K562 (cell line): ENCODE results near the gene TAF4. TPM values are rescaled to one million over a fixed set of nuclear protein-coding genes. Genes with fewer than 3 reads are reported as not detected.

Source experiments
- ATAC-seq: fragments of 200-7000 bp; cut with Tn5 transposase; 3 replicates; pipeline ENCODE4 v1.9.1; 2020; ENCODE audit warnings: moderate library complexity
- BruUV-seq: library from RNA; stranded (reverse); fragments of 400-500 nt; replicated peaks from 2 replicates; lab custom pipeline; 2021; lab: Mats Ljungman, UMichigan
- CTCF ChIA-PET: fragments of 300-600 bp; formaldehyde crosslinking; extraction: SDS; loops from one replicate; lab custom pipeline; 2021; ENCODE audit warnings: low intra/inter-chr PET ratio; lab: Yijun Ruan, JAX
- POLR2A ChIA-PET: fragments of 300-600, 350-650 bp; sonication (Branson Sonifier 250); formaldehyde crosslinking; extraction: SDS; loops from one replicate; lab custom pipeline; 2021; ENCODE audit warnings: antibody characterized with exemption, inconsistent platforms; lab: Yijun Ruan, JAX
- DNase-seq, 4 experiments: peaks; one replicate each; pipeline versions ENCODE4 v3.0.0 to v3.0.0-alpha.2; 2011 to 2018; ENCODE audit warnings: low spot score in 3 of 4, mixed read lengths in 3 of 4; ENCODE audit errors: extremely low read depth in 1 of 4
- FAIRE-seq: peaks from 2 replicates; lab custom pipeline; 2011; peaks lifted over from hg19 to GRCh38; lab: Jason Lieb, UNC
- H2AFZ ChIP-seq: 2 replicates; pipeline ENCODE4 v1.6.0; 2011; ENCODE audit warnings: low read depth, low read length, control low read depth, inconsistent platforms
- H3K27ac ChIP-seq: fragments of 200-600 bp; 3 replicates; pipeline ENCODE4 v1.8.0; 2011; ENCODE audit warnings: low read depth, mild to moderate bottlenecking, control low read depth, inconsistent platforms, low read length, moderate library complexity, mixed read lengths; ENCODE audit errors: extremely low read depth
- H3K27me3 ChIP-seq, 2 experiments: fragments of 300-600 bp in 1 of 2; 2 replicates in 1 of 2; 3 replicates in 1 of 2; pipeline versions ENCODE4 v1.6.0 to v1.8.0; 2011; ENCODE audit warnings: inconsistent platforms in 2 of 2, low read length in 2 of 2, mild to moderate bottlenecking in 1 of 2, mixed read lengths in 1 of 2, moderate library complexity in 1 of 2; ENCODE audit not compliant: control insufficient read depth in 2 of 2, insufficient read depth in 2 of 2
- H3K36me3 ChIP-seq: fragments of 300-600 bp; 3 replicates; pipeline ENCODE4 v1.8.0; 2011; ENCODE audit warnings: mild to moderate bottlenecking, low read length, inconsistent platforms; ENCODE audit not compliant: control insufficient read depth, insufficient read depth
- H3K4me1 ChIP-seq, 2 experiments: fragments of 200-600 bp in 1 of 2; replicated peaks in 1 of 2; 2 replicates in 1 of 2; 3 replicates in 1 of 2; pipeline versions ENCODE4 v1.5.1 to v1.8.0; 2011; ENCODE audit warnings: inconsistent platforms in 2 of 2, low read length in 2 of 2, mild to moderate bottlenecking in 1 of 2, mixed read lengths in 1 of 2, moderate library complexity in 1 of 2; ENCODE audit not compliant: control insufficient read depth in 2 of 2, insufficient read depth in 2 of 2
- H3K4me2 ChIP-seq: 2 replicates; pipeline ENCODE4 v1.6.1; 2011; ENCODE audit warnings: low read length, control low read depth, inconsistent platforms, mixed read lengths; ENCODE audit not compliant: insufficient read depth
- H3K4me3 ChIP-seq: fragments of 200-600 bp; sonication (generic), shearing (Covaris generic); 2 replicates; pipeline ENCODE4 v1.5.1; 2016; ENCODE audit warnings: control low read depth, inconsistent platforms
- H3K79me2 ChIP-seq: fragments of 200-600 bp; 3 replicates; pipeline ENCODE4 v1.8.0; 2011; ENCODE audit warnings: low read length, inconsistent platforms; ENCODE audit not compliant: control insufficient read depth, insufficient read depth
- H3K9ac ChIP-seq, 2 experiments: 2 replicates each; pipeline versions ENCODE4 v1.6.0 to v1.6.1; 2011; ENCODE audit warnings: low read depth in 2 of 2, low read length in 2 of 2, control low read depth in 1 of 2, inconsistent platforms in 1 of 2, mild to moderate bottlenecking in 1 of 2, mixed read lengths in 1 of 2; ENCODE audit not compliant: insufficient read depth in 1 of 2
- H3K9me1 ChIP-seq: one replicate; pipeline ENCODE4 v1.6.0; 2011; ENCODE audit warnings: inconsistent platforms, mild to moderate bottlenecking, low read length, moderate library complexity; ENCODE audit not compliant: control insufficient read depth, insufficient read depth
- H3K9me3 ChIP-seq: replicated peaks from 2 replicates; pipeline ENCODE4 v1.5.1; 2011; ENCODE audit warnings: low read depth, low read length, inconsistent platforms; ENCODE audit not compliant: control insufficient read depth, insufficient read depth
- H4K20me1 ChIP-seq: replicated peaks from 2 replicates; pipeline ENCODE4 v1.6.1; 2011; ENCODE audit warnings: low read length, inconsistent platforms, mixed read lengths; ENCODE audit not compliant: control insufficient read depth, insufficient read depth
- TBP ChIP-seq: optimal IDR thresholded peaks from 2 replicates; pipeline ENCODE3; 2011; ENCODE audit warnings: low read depth, low read length, improper control_type of control experiment
- XRCC5 ChIP-seq: fragments of 200-400 bp; formaldehyde crosslinking; IDR thresholded peaks from 2 replicates; pipeline ENCODE4 v1.6.1; 2017; ENCODE audit warnings: low read depth, mild to moderate bottlenecking, low read length
- WGBS: fragments of 100-300 bp; shearing (Covaris generic); methylation state at CpG from one replicate; pipeline ENCODE4 v1.1.6; 2016; ENCODE audit warnings: low coverage, mixed read lengths; ENCODE audit not compliant: insufficient coverage; ENCODE audit errors: missing lambda C conversion rate; 5-methylcytosine and 5-hydroxymethylcytosine counted together
- in situ Hi-C: fragments of 300-500 bp; cut with MboI; formaldehyde crosslinking; loops from 4 replicates; pipeline ENCODE4 v1.15.0; 2018; ENCODE audit warnings: inconsistent platforms, mixed read lengths
- intact Hi-C: fragments of 100-400 bp; cut with micrococcal nuclease; formaldehyde crosslinking; loops from 2 replicates; pipeline ENCODE4 v1.14.2; 2022
- polyA plus RNA-seq, 8 experiments: library from polyadenylated mRNA; depleted of rRNA in 4 of 8; stranded (reverse) in 5 of 8; unstranded in 3 of 8; fragments of >200 nt; fragmentation: Nextera tagmentation in 2 of 8; fragmentation: Illumina TruSeq in 1 of 8; extraction: Ambion mirVana in 2 of 8; extraction: Trizol in 1 of 8; gene quantifications; 2 replicates each; pipeline versions ENCODE4 v1.2.1 to v1.2.3, GENCODE V29; 2011 to 2014; ENCODE audit warnings: inconsistent platforms in 1 of 8, missing spikeins in 1 of 8
- total RNA-seq, 7 experiments: library from RNA; depleted of rRNA in 6 of 7; stranded (reverse); fragments of >200 nt in 6 of 7; fragmentation: Illumina TruSeq in 2 of 7; extraction: Trizol in 2 of 7; gene quantifications; 2 replicates each; pipeline versions ENCODE4 v1.2.1 to v1.2.3, GENCODE V29; 2011 to 2021; ENCODE audit warnings: low replicate concordance in 1 of 7
- TF ChIP-seq, protein P1 (sequence below): sonication (generic); formaldehyde crosslinking; IDR thresholded peaks from 2 replicates; pipeline ENCODE4 v1.8.1; 2022; ENCODE audit warnings: missing genetic modification reagents
- TF ChIP-seq, protein P2 (sequence below), 2 experiments: fragments of 200-800 bp in 1 of 2; sonication (Bioruptor generic) in 1 of 2; sonication (generic) in 1 of 2; formaldehyde crosslinking in 1 of 2; IDR thresholded peaks in 1 of 2; conservative IDR thresholded peaks in 1 of 2; 2 replicates each; pipeline versions ENCODE4 v1.5.0 to v1.6.1; 2016 to 2020; ENCODE audit warnings: missing compliant biosample characterization in 1 of 2, missing genetic modification characterization in 1 of 2, missing genetic modification reagents in 1 of 2
- TF ChIP-seq, protein P3 (sequence below), 2 experiments: fragments of 250-450 bp in 1 of 2; fragments of 450-650 bp in 1 of 2; sonication (Bioruptor Pico) in 1 of 2; IDR thresholded peaks; 2 replicates each; pipeline versions ENCODE4 v1.6.1 to v1.8.0; 2016 to 2021; ENCODE audit warnings: mild to moderate bottlenecking in 2 of 2, moderate library complexity in 2 of 2, missing compliant biosample characterization in 1 of 2, missing genetic modification characterization in 1 of 2

The TAF4 gene
- total and polyA plus RNA-seq, 9 of the 15 experiments (the other 6 are each of a cell fraction or from before 2014, with no cell fraction given) = 0.44 to 28.3 (median 5.6) TPM

DNA sequence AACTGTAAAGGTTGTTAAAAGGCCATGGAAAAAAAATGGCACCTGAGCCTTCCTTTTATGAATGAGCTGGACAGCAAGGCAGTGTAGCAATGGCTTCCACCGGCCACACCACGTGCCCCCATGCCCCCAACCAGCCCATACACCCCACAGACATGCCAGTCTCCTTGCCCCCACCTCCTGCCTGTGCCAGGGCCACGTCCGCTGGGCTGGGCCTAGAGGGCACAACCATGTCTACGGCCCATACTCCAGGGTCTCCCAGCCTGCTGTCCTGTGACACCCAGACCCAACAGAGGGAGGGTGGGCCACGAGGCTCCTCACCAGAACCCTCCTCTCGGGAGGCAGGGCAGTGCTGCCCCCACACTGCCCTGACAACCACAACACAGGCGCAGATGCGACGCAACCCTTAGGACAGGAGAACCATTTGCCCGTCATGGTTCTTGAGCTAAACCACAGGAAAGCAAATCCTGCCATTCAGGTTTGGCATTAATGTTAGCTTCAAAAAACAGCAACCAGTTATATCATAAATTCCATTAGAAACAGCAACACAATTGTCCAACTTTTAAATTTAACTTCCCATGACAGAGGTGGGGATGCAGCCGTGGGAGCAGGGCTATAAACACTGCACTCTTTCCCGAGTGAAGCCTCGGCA is 50.7 kb downstream of the TAF4 start:
- DNase-seq (no peak), ATAC-seq (no peak), FAIRE-seq (no peak)
- peaks cover 0 to 37% of the 10 kb centered on the region in 2 experiments; a peak in 2 of 5 replicates for H3K4me1 ChIP-seq
- ChIA-PET CTCF (interaction anchor here (0.6 kb wide), 1 partner anchor 152 kb away, joined by 3 read pairs; no protein-coding TSS in a partner anchor), POLR2A (interaction anchor here (0.6 to 1.7 kb wide), 2 partner anchors 11 to 117 kb away, joined by 3 to 7 read pairs; no protein-coding TSS in a partner anchor)
- no peak overlapping the region for H2AFZ ChIP-seq
- no peak overlapping the region for H3K4me3 ChIP-seq
- TF ChIP-seq, protein P1, sequence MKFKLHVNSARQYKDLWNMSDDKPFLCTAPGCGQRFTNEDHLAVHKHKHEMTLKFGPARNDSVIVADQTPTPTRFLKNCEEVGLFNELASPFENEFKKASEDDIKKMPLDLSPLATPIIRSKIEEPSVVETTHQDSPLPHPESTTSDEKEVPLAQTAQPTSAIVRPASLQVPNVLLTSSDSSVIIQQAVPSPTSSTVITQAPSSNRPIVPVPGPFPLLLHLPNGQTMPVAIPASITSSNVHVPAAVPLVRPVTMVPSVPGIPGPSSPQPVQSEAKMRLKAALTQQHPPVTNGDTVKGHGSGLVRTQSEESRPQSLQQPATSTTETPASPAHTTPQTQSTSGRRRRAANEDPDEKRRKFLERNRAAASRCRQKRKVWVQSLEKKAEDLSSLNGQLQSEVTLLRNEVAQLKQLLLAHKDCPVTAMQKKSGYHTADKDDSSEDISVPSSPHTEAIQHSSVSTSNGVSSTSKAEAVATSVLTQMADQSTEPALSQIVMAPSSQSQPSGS (CRISPR knock-in tag) = no peak
- no peak for TF ChIP-seq TBP
- TF ChIP-seq, protein P2, sequence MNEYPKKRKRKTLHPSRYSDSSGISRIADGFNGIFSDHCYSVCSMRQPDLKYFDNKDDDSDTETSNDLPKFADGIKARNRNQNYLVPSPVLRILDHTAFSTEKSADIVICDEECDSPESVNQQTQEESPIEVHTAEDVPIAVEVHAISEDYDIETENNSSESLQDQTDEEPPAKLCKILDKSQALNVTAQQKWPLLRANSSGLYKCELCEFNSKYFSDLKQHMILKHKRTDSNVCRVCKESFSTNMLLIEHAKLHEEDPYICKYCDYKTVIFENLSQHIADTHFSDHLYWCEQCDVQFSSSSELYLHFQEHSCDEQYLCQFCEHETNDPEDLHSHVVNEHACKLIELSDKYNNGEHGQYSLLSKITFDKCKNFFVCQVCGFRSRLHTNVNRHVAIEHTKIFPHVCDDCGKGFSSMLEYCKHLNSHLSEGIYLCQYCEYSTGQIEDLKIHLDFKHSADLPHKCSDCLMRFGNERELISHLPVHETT (CRISPR knock-in tag; conservative IDR thresholded peaks at IDR 0.05 in 1 of 2, IDR thresholded peaks at IDR 0.05 in 1 of 2) = no peak
- no peak for TF ChIP-seq XRCC5
- TF ChIP-seq, protein P3, sequence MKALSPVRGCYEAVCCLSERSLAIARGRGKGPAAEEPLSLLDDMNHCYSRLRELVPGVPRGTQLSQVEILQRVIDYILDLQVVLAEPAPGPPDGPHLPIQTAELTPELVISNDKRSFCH (CRISPR knock-in tag; IDR thresholded peaks at IDR 0.05) = no peak
- TF ChIP-seq, protein P3 (tag; IDR thresholded peaks at IDR 0.05) = no peak
- H3K9me1 ChIP-seq = no peaks in the 10 kb centered on the region
- H3K9ac ChIP-seq = peak overlapping the region in 1 of 2 experiments; percentile 52; a peak in 2 of 4 replicates
- intact Hi-C loops = loop anchor here (5.0 kb wide), 2 partner anchors 127 to 142 kb away; partner anchors contain the start of genes PSMA7 and SS18L1
- no peak overlapping the region for H3K4me2 ChIP-seq
- no peak overlapping the region for H3K27ac ChIP-seq
- 86% methylated on average over 10 of the region's 14 CpGs for WGBS
- H3K9me3 ChIP-seq = no peaks in the 10 kb centered on the region
- peaks cover 38% of the 10 kb centered on the region; the same call in 2 of the 3 replicates for H3K36me3 ChIP-seq
- peaks cover 21% of the 10 kb centered on the region; the same call in 1 of the 2 replicates for H4K20me1 ChIP-seq
- no TSS peak for BruUV-seq
- in situ Hi-C loops = no loop called here
- H3K79me2 ChIP-seq = peaks cover 52% of the 10 kb centered on the region
- H3K27me3 ChIP-seq = no peaks in the 10 kb centered on the region
